ENCODE data around the gene NT5DC3.

GRCh38 chr12:103773109-103773910, 67.7 kb downstream of the NT5DC3 start:
- no peak for TF ChIP-seq EZH2phosphoT487 (IDR thresholded peaks at IDR 0.05; ENCODE audit: borderline replicate concordance, low read depth, low read length)
- TF ChIP-seq, protein P1, sequence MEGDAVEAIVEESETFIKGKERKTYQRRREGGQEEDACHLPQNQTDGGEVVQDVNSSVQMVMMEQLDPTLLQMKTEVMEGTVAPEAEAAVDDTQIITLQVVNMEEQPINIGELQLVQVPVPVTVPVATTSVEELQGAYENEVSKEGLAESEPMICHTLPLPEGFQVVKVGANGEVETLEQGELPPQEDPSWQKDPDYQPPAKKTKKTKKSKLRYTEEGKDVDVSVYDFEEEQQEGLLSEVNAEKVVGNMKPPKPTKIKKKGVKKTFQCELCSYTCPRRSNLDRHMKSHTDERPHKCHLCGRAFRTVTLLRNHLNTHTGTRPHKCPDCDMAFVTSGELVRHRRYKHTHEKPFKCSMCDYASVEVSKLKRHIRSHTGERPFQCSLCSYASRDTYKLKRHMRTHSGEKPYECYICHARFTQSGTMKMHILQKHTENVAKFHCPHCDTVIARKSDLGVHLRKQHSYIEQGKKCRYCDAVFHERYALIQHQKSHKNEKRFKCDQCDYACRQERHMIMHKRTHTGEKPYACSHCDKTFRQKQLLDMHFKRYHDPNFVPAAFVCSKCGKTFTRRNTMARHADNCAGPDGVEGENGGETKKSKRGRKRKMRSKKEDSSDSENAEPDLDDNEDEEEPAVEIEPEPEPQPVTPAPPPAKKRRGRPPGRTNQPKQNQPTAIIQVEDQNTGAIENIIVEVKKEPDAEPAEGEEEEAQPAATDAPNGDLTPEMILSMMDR (conservative IDR thresholded peaks at IDR 0.05; ENCODE audit: low read length): no peak

Measured in OCI-LY7 (cell line).